A549 (cell line): ENCODE measurements around the gene TFF3. TPM values are rescaled to one million over a fixed set of nuclear protein-coding genes. Genes with fewer than 3 reads are reported as not detected.

ENCODE experiments used
- ATAC-seq, 2 experiments: fragments of 200-7000 bp in 1 of 2; fragments of >200 bp in 1 of 2; cut with Nextera tagmentation in 1 of 2; cut with Tn5 transposase in 1 of 2; 3 replicates each; pipeline versions ENCODE4 v1.8.0 to v1.9.1; 2018 to 2020; ENCODE audit warnings: mild to moderate bottlenecking in 1 of 2, moderate library complexity in 1 of 2
- CTCF ChIA-PET: fragments of 300-600 bp; sonication (Branson Sonifier 250); formaldehyde crosslinking; extraction: SDS; loops from one replicate; lab custom pipeline; 2021; ENCODE audit warnings: antibody characterized with exemption, inconsistent platforms; lab: Yijun Ruan, JAX
- POLR2A ChIA-PET: fragments of 350-600 bp; formaldehyde crosslinking; extraction: SDS; loops from one replicate; lab custom pipeline; 2021; ENCODE audit warnings: antibody characterized with exemption, inconsistent platforms; lab: Yijun Ruan, JAX
- DNase-seq, 2 experiments: peaks; one replicate each; pipeline versions ENCODE4 v3.0.0 to v3.0.0-alpha.2; 2011 to 2016; ENCODE audit warnings: low read depth in 1 of 2, low spot score in 1 of 2
- FAIRE-seq: peaks from 2 replicates; lab custom pipeline; 2011; peaks lifted over from hg19 to GRCh38; lab: Jason Lieb, UNC
- H3K27ac ChIP-seq, 2 experiments: fragments of >200 bp; sonication (Bioruptor Twin); formaldehyde crosslinking; 3 replicates each; pipeline ENCODE4 v1.5.1; 2016 to 2017
- H3K4me1 ChIP-seq: fragments of >200 bp; sonication (Bioruptor Twin); formaldehyde crosslinking; 3 replicates; pipeline ENCODE4 v1.6.1; 2016
- H3K4me2 ChIP-seq: fragments of >200 bp; sonication (Bioruptor Twin); formaldehyde crosslinking; 3 replicates; pipeline ENCODE4 v1.6.1; 2016
- H3K4me3 ChIP-seq: fragments of >200 bp; sonication (Bioruptor Twin); formaldehyde crosslinking; 3 replicates; pipeline ENCODE4 v1.5.1; 2016
- H3K9me3 ChIP-seq: fragments of >200 bp; sonication (Bioruptor Twin); formaldehyde crosslinking; 3 replicates; pipeline ENCODE4 v1.6.1; 2016
- ATOH8 ChIP-seq: fragments of 250-450 bp; sonication (Bioruptor Pico); IDR thresholded peaks from 2 replicates; pipeline ENCODE4 v1.5.0; 2020; ENCODE audit warnings: low read depth, mild to moderate bottlenecking, moderate library complexity
- BCL3 ChIP-seq: fragments of >200 bp; sonication (Bioruptor Twin); formaldehyde crosslinking; IDR thresholded peaks from 3 replicates; pipeline ENCODE4 v1.6.1; 2016
- CBX2 ChIP-seq: fragments of 200-600 bp; sonication (generic); IDR thresholded peaks from 2 replicates; pipeline ENCODE4 v1.6.1; 2016; ENCODE audit warnings: low read depth, mild to moderate bottlenecking, borderline replicate concordance
- CHD2 ChIP-seq: fragments of 150-350 bp; IDR thresholded peaks from 2 replicates; pipeline ENCODE4 v1.6.1; 2014; ENCODE audit warnings: low read length; ENCODE audit not compliant: partially characterized antibody
- E2F6 ChIP-seq: IDR thresholded peaks from 2 replicates; pipeline ENCODE4 v1.6.1; 2012; ENCODE audit warnings: low read depth, borderline replicate concordance
- EHF ChIP-seq: fragments of 250-450 bp; sonication (Bioruptor Pico); IDR thresholded peaks from 2 replicates; pipeline ENCODE4 v1.5.0; 2020; ENCODE audit warnings: mild to moderate bottlenecking
- EHMT2 ChIP-seq: fragments of 200-600 bp; sonication (generic); IDR thresholded peaks from 2 replicates; pipeline ENCODE4 v1.6.1; 2016; ENCODE audit warnings: antibody characterized with exemption, low read depth, mild to moderate bottlenecking, moderate library complexity
- EP300 ChIP-seq, 2 experiments: fragments of >200 bp; sonication (Bioruptor Twin); formaldehyde crosslinking; IDR thresholded peaks; 2 replicates in 1 of 2; 3 replicates in 1 of 2; pipeline ENCODE4 v1.6.1; 2016 to 2017
- FOSB ChIP-seq: fragments of 250-450 bp; sonication (Bioruptor Pico); IDR thresholded peaks from 2 replicates; pipeline ENCODE4 v1.5.0; 2020; ENCODE audit warnings: mild to moderate bottlenecking, moderate library complexity
- GATA3 ChIP-seq: IDR thresholded peaks from 2 replicates; pipeline ENCODE4 v1.6.1; 2012; ENCODE audit warnings: borderline replicate concordance
- HES2 ChIP-seq: fragments of >200 bp; sonication (Bioruptor Twin); formaldehyde crosslinking; IDR thresholded peaks from 2 replicates; pipeline ENCODE4 v1.6.1; 2016
- HOXA7 ChIP-seq: fragments of 250-450 bp; sonication (Bioruptor Pico); IDR thresholded peaks from 2 replicates; pipeline ENCODE4 v1.5.0; 2020; ENCODE audit warnings: mild to moderate bottlenecking, moderate library complexity
- HOXB5 ChIP-seq: fragments of 250-450 bp; sonication (Bioruptor Pico); IDR thresholded peaks from 2 replicates; pipeline ENCODE4 v1.5.0; 2020; ENCODE audit warnings: mild to moderate bottlenecking, moderate library complexity
- KDM5A ChIP-seq: fragments of 200-600 bp; sonication (generic); IDR thresholded peaks from 2 replicates; pipeline ENCODE4 v1.6.1; 2016; ENCODE audit warnings: antibody characterized with exemption, mild to moderate bottlenecking
- NPAS2 ChIP-seq: fragments of 250-450 bp; sonication (Bioruptor Pico); IDR thresholded peaks from 2 replicates; pipeline ENCODE4 v1.8.0; 2022; ENCODE audit warnings: mild to moderate bottlenecking, moderate library complexity, borderline replicate concordance
- NR3C1 ChIP-seq: fragments of >200 bp; sonication (Bioruptor Twin); formaldehyde crosslinking; IDR thresholded peaks from 3 replicates; pipeline ENCODE4 v1.6.1; 2017
- RARB ChIP-seq: fragments of 250-450 bp; sonication (Bioruptor Pico); IDR thresholded peaks from 2 replicates; pipeline ENCODE4 v1.8.0; 2021; ENCODE audit warnings: mild to moderate bottlenecking, moderate library complexity
- RFX5 ChIP-seq: fragments of 450-650 bp; IDR thresholded peaks from 2 replicates; pipeline ENCODE4 v1.7.1; 2014; ENCODE audit warnings: antibody characterized with exemption, mild to moderate bottlenecking, moderate library complexity
- SREBF2 ChIP-seq: fragments of 450-650 bp; IDR thresholded peaks from 2 replicates; pipeline ENCODE4 v1.6.1; 2014; ENCODE audit warnings: mild to moderate bottlenecking, moderate library complexity
- TP53 ChIP-seq: fragments of 250-450 bp; sonication (Bioruptor Pico); IDR thresholded peaks from 2 replicates; pipeline ENCODE4 v1.5.0; 2021; ENCODE audit warnings: mild to moderate bottlenecking, moderate library complexity
- USF2 ChIP-seq: fragments of 450-650 bp; IDR thresholded peaks from 2 replicates; pipeline ENCODE4 v1.6.1; 2014; ENCODE audit warnings: antibody characterized with exemption
- ZFP36 ChIP-seq: fragments of 450-650 bp; IDR thresholded peaks from 2 replicates; pipeline ENCODE4 v1.6.1; 2014; ENCODE audit warnings: borderline replicate concordance; ENCODE audit not compliant: partially characterized antibody
- ZNF302 ChIP-seq: fragments of 250-450 bp; sonication (Bioruptor Pico); IDR thresholded peaks from 2 replicates; pipeline ENCODE4 v1.9.0; 2021; ENCODE audit warnings: inconsistent platforms, mild to moderate bottlenecking, moderate library complexity
- ZSCAN20 ChIP-seq: fragments of 250-450 bp; sonication (Bioruptor Pico); IDR thresholded peaks from 2 replicates; pipeline ENCODE4 v1.8.0; 2022; ENCODE audit warnings: mild to moderate bottlenecking, moderate library complexity
- WGBS: methylation state at CpG from one replicate; pipeline ENCODE4 v1.1.6; 2017; ENCODE audit errors: missing lambda C conversion rate; 5-methylcytosine and 5-hydroxymethylcytosine counted together
- polyA plus RNA-seq, 4 experiments: library from polyadenylated mRNA; depleted of rRNA in 3 of 4; stranded (reverse); fragments of >200 nt; fragmentation: RNase III in 1 of 4; extraction: RNeasy Plus Mini Kit Qiagen cat#74134 plus additional on column Dnase treatment in 1 of 4; gene quantifications; 2 replicates in 3 of 4; 3 replicates in 1 of 4; pipeline ENCODE4 v1.2.3, GENCODE V29; 2011 to 2017

TFF3 gene
- polyA plus RNA-seq, 2 of the 4 experiments (the other 2 are of a cell fraction), result 0.43 TPM; not detected in 1

- Histone ChIP-seq H3K4me2 (no peak overlapping the region), H3K4me1 (no peaks in the 10 kb centered on the region), H3K27ac (no peak overlapping the region), H3K4me3 (no peak overlapping the region), H3K9me3 (no peaks in the 10 kb centered on the region)
- 77% methylated on average over 11 of the region's 33 CpGs for WGBS
- ChIA-PET CTCF (no interaction called here), POLR2A (no interaction called here)
- FAIRE-seq (no peak), ATAC-seq (no peak), DNase-seq (no peak)
- TF ChIP-seq TP53 (CRISPR knock-in tag) (no peak), ZSCAN20 (CRISPR knock-in tag) (no peak), HOXB5 (no peak), CBX2 (no peak)
Measured at GRCh38 chr21:42305707-42306147, 9.5 kb downstream of the TFF3 start.

- no peak overlapping the region for H3K27ac ChIP-seq
- TF ChIP-seq EHF (CRISPR knock-in tag) (no peak), USF2 (no peak), EHMT2 (no peak)
- no peak for DNase-seq
- H3K4me2 ChIP-seq, result no peak overlapping the region
- no peak for FAIRE-seq
- H3K9me3 ChIP-seq, result no peaks in the 10 kb centered on the region
- H3K4me3 ChIP-seq, result no peak overlapping the region
- ATAC-seq, result no peak
- ChIA-PET CTCF (no interaction called here), POLR2A (no interaction called here)
- WGBS, result 49% methylated on average over 17 of the region's 22 CpGs
- H3K4me1 ChIP-seq, result no peaks in the 10 kb centered on the region
Measured at GRCh38 chr21:42304556-42305454, 10.4 kb downstream of the TFF3 start.

- Histone ChIP-seq H3K9me3 (no peaks in the 10 kb centered on the region), H3K4me2 (no peak overlapping the region), H3K27ac (no peak overlapping the region), H3K4me1 (no peaks in the 10 kb centered on the region), H3K4me3 (no peak overlapping the region)
- TF ChIP-seq ZFP36 (no peak), NPAS2 (CRISPR knock-in tag) (no peak), HES2 (no peak), RFX5 (no peak), EHF (CRISPR knock-in tag) (no peak), TP53 (CRISPR knock-in tag) (no peak), GATA3 (no peak), E2F6 (no peak), FOSB (CRISPR knock-in tag) (no peak), BCL3 (no peak), CBX2 (no peak)
- WGBS, result 49% methylated on average over 3 of the region's 3 CpGs
- POLR2A ChIA-PET, result no interaction called here
- no peak for FAIRE-seq
- CTCF ChIA-PET, result interaction anchor here (0.7 to 1.6 kb wide), 2 partner anchors 54 to 158 kb away, joined by 3 to 4 read pairs; no protein-coding TSS in a partner anchor
- ATAC-seq, result no peak
- no peak for DNase-seq
Measured at GRCh38 chr21:42303443-42303842, 11.8 kb downstream of the TFF3 start.

- whole genome bisulfite sequencing, result 59% methylated on average over 7 of the region's 7 CpGs
- ChIA-PET CTCF (interaction anchor here (0.7 to 1.6 kb wide), 2 partner anchors 53 to 158 kb away, joined by 3 to 4 read pairs; no protein-coding TSS in a partner anchor), POLR2A (no interaction called here)
- no peak overlapping the region for H3K4me3 ChIP-seq
- DNase-seq (no peak), ATAC-seq (no peak), FAIRE-seq (no peak)
- no peaks in the 10 kb centered on the region for H3K9me3 ChIP-seq
- H3K27ac ChIP-seq, result no peak overlapping the region
- no peak overlapping the region for H3K4me2 ChIP-seq
- no peaks in the 10 kb centered on the region for H3K4me1 ChIP-seq
- TF ChIP-seq RARB (CRISPR knock-in tag) (no peak), E2F6 (no peak), ZNF302 (CRISPR knock-in tag) (no peak), EHF (CRISPR knock-in tag) (no peak), CHD2 (no peak), EP300 (IDR thresholded peaks at IDR 0.05) (no peak), HOXA7 (CRISPR knock-in tag) (no peak), NR3C1 (no peak), KDM5A (no peak), HES2 (no peak), ATOH8 (no peak), SREBF2 (no peak), FOSB (CRISPR knock-in tag) (no peak)
Measured at GRCh38 chr21:42302794-42303193, 12.4 kb downstream of the TFF3 start.
